A549 (cell line): Measurements from ENCODE around the gene SLC38A3. TPM values are rescaled to one million over a fixed set of nuclear protein-coding genes. Genes with fewer than 3 reads are reported as not detected.

Source experiments
- ATAC-seq, 2 experiments: fragments of 200-7000 bp in 1 of 2; fragments of >200 bp in 1 of 2; cut with Nextera tagmentation in 1 of 2; cut with Tn5 transposase in 1 of 2; 3 replicates each; pipeline versions ENCODE4 v1.8.0 to v1.9.1; 2018 to 2020; ENCODE audit warnings: mild to moderate bottlenecking in 1 of 2, moderate library complexity in 1 of 2
- CTCF ChIA-PET: fragments of 300-600 bp; sonication (Branson Sonifier 250); formaldehyde crosslinking; extraction: SDS; loops from one replicate; lab custom pipeline; 2021; ENCODE audit warnings: antibody characterized with exemption, inconsistent platforms; lab: Yijun Ruan, JAX
- POLR2A ChIA-PET: fragments of 350-600 bp; formaldehyde crosslinking; extraction: SDS; loops from one replicate; lab custom pipeline; 2021; ENCODE audit warnings: antibody characterized with exemption, inconsistent platforms; lab: Yijun Ruan, JAX
- DNase-seq, 2 experiments: peaks; one replicate each; pipeline versions ENCODE4 v3.0.0 to v3.0.0-alpha.2; 2011 to 2016; ENCODE audit warnings: low read depth in 1 of 2, low spot score in 1 of 2
- FAIRE-seq: peaks from 2 replicates; lab custom pipeline; 2011; peaks lifted over from hg19 to GRCh38; lab: Jason Lieb, UNC
- H3K27ac ChIP-seq, 2 experiments: fragments of >200 bp; sonication (Bioruptor Twin); formaldehyde crosslinking; 3 replicates each; pipeline ENCODE4 v1.5.1; 2016 to 2017
- H3K4me1 ChIP-seq: fragments of >200 bp; sonication (Bioruptor Twin); formaldehyde crosslinking; 3 replicates; pipeline ENCODE4 v1.6.1; 2016
- H3K4me2 ChIP-seq: fragments of >200 bp; sonication (Bioruptor Twin); formaldehyde crosslinking; 3 replicates; pipeline ENCODE4 v1.6.1; 2016
- H3K4me3 ChIP-seq: fragments of >200 bp; sonication (Bioruptor Twin); formaldehyde crosslinking; 3 replicates; pipeline ENCODE4 v1.5.1; 2016
- H3K9me3 ChIP-seq: fragments of >200 bp; sonication (Bioruptor Twin); formaldehyde crosslinking; 3 replicates; pipeline ENCODE4 v1.6.1; 2016
- CBX8 ChIP-seq: fragments of 200-600 bp; sonication (generic); IDR thresholded peaks from 2 replicates; pipeline ENCODE4 v1.6.1; 2016
- CHD4 ChIP-seq: fragments of 200-600 bp; sonication (generic); IDR thresholded peaks from 2 replicates; pipeline ENCODE4 v1.6.1; 2016; ENCODE audit warnings: antibody characterized with exemption, mild to moderate bottlenecking, borderline replicate concordance
- EHF ChIP-seq: fragments of 250-450 bp; sonication (Bioruptor Pico); IDR thresholded peaks from 2 replicates; pipeline ENCODE4 v1.5.0; 2020; ENCODE audit warnings: mild to moderate bottlenecking
- ESRRA ChIP-seq: fragments of 150-350 bp; IDR thresholded peaks from 2 replicates; pipeline ENCODE4 v1.6.1; 2014; ENCODE audit warnings: mild to moderate bottlenecking, low read length, borderline replicate concordance
- HOXA7 ChIP-seq: fragments of 250-450 bp; sonication (Bioruptor Pico); IDR thresholded peaks from 2 replicates; pipeline ENCODE4 v1.5.0; 2020; ENCODE audit warnings: mild to moderate bottlenecking, moderate library complexity
- HOXB5 ChIP-seq: fragments of 250-450 bp; sonication (Bioruptor Pico); IDR thresholded peaks from 2 replicates; pipeline ENCODE4 v1.5.0; 2020; ENCODE audit warnings: mild to moderate bottlenecking, moderate library complexity
- JUN ChIP-seq, 2 experiments: fragments of >200 bp; sonication (Bioruptor Twin); formaldehyde crosslinking; IDR thresholded peaks; 2 replicates in 1 of 2; 3 replicates in 1 of 2; pipeline ENCODE4 v1.6.1; 2016 to 2017
- KDM1A ChIP-seq: fragments of 200-600 bp; sonication (generic); IDR thresholded peaks from 2 replicates; pipeline ENCODE4 v1.6.1; 2016; ENCODE audit warnings: low read depth, mild to moderate bottlenecking
- KDM5A ChIP-seq: fragments of 200-600 bp; sonication (generic); IDR thresholded peaks from 2 replicates; pipeline ENCODE4 v1.6.1; 2016; ENCODE audit warnings: antibody characterized with exemption, mild to moderate bottlenecking
- PHF8 ChIP-seq: fragments of 200-600 bp; sonication (generic); IDR thresholded peaks from 2 replicates; pipeline ENCODE4 v1.6.1; 2016; ENCODE audit warnings: low read depth, mild to moderate bottlenecking, antibody characterized with exemption, moderate library complexity, borderline replicate concordance
- POLR2AphosphoS2 ChIP-seq: conservative IDR thresholded peaks from 2 replicates; pipeline ENCODE4 v1.6.1; 2012; ENCODE audit warnings: low read length, improper control_type of control experiment, inconsistent platforms
- RARB ChIP-seq: fragments of 250-450 bp; sonication (Bioruptor Pico); IDR thresholded peaks from 2 replicates; pipeline ENCODE4 v1.8.0; 2021; ENCODE audit warnings: mild to moderate bottlenecking, moderate library complexity
- RNF2 ChIP-seq: fragments of 200-600 bp; sonication (generic); IDR thresholded peaks from 2 replicates; pipeline ENCODE4 v1.6.1; 2016; ENCODE audit warnings: low read depth, mild to moderate bottlenecking, antibody characterized with exemption, moderate library complexity, borderline replicate concordance
- SMC3 ChIP-seq: fragments of >200 bp; sonication (Bioruptor Twin); formaldehyde crosslinking; IDR thresholded peaks from 3 replicates; pipeline ENCODE4 v1.6.1; 2018; ENCODE audit warnings: inconsistent platforms
- SREBF2 ChIP-seq: fragments of 450-650 bp; IDR thresholded peaks from 2 replicates; pipeline ENCODE4 v1.6.1; 2014; ENCODE audit warnings: mild to moderate bottlenecking, moderate library complexity
- TFCP2L1 ChIP-seq: fragments of 250-450 bp; sonication (Bioruptor Pico); IDR thresholded peaks from 2 replicates; pipeline ENCODE4 v1.5.0; 2021; ENCODE audit warnings: mild to moderate bottlenecking
- ZFP36 ChIP-seq: fragments of 450-650 bp; IDR thresholded peaks from 2 replicates; pipeline ENCODE4 v1.6.1; 2014; ENCODE audit warnings: borderline replicate concordance; ENCODE audit not compliant: partially characterized antibody
- ZNF302 ChIP-seq: fragments of 250-450 bp; sonication (Bioruptor Pico); IDR thresholded peaks from 2 replicates; pipeline ENCODE4 v1.9.0; 2021; ENCODE audit warnings: inconsistent platforms, mild to moderate bottlenecking, moderate library complexity
- ZSCAN20 ChIP-seq: fragments of 250-450 bp; sonication (Bioruptor Pico); IDR thresholded peaks from 2 replicates; pipeline ENCODE4 v1.8.0; 2022; ENCODE audit warnings: mild to moderate bottlenecking, moderate library complexity
- WGBS: methylation state at CpG from one replicate; pipeline ENCODE4 v1.1.6; 2017; ENCODE audit errors: missing lambda C conversion rate; 5-methylcytosine and 5-hydroxymethylcytosine counted together
- polyA plus RNA-seq, 4 experiments: library from polyadenylated mRNA; depleted of rRNA in 3 of 4; stranded (reverse); fragments of >200 nt; fragmentation: RNase III in 1 of 4; extraction: RNeasy Plus Mini Kit Qiagen cat#74134 plus additional on column Dnase treatment in 1 of 4; gene quantifications; 2 replicates in 3 of 4; 3 replicates in 1 of 4; pipeline ENCODE4 v1.2.3, GENCODE V29; 2011 to 2017
- TF ChIP-seq, protein P1 (sequence below): fragments of 250-450 bp; sonication (Bioruptor Pico); IDR thresholded peaks from 2 replicates; pipeline ENCODE4 v1.5.0; 2021; ENCODE audit warnings: mild to moderate bottlenecking, moderate library complexity, borderline replicate concordance
- TF ChIP-seq, protein P2 (sequence below): fragments of 150-350 bp; IDR thresholded peaks from 2 replicates; pipeline ENCODE4 v1.6.1; 2014; ENCODE audit warnings: low read depth, mild to moderate bottlenecking, low read length
- TF ChIP-seq, protein P3 (sequence below): fragments of 250-450 bp; sonication (Bioruptor Pico); IDR thresholded peaks from 2 replicates; pipeline ENCODE4 v1.5.0; 2020; ENCODE audit warnings: low read depth, mild to moderate bottlenecking, moderate library complexity

The SLC38A3 gene
- polyA plus RNA-seq, 2 of the 4 experiments (the other 2 are of a cell fraction) = 0.05 TPM; not detected in 1

DNA sequence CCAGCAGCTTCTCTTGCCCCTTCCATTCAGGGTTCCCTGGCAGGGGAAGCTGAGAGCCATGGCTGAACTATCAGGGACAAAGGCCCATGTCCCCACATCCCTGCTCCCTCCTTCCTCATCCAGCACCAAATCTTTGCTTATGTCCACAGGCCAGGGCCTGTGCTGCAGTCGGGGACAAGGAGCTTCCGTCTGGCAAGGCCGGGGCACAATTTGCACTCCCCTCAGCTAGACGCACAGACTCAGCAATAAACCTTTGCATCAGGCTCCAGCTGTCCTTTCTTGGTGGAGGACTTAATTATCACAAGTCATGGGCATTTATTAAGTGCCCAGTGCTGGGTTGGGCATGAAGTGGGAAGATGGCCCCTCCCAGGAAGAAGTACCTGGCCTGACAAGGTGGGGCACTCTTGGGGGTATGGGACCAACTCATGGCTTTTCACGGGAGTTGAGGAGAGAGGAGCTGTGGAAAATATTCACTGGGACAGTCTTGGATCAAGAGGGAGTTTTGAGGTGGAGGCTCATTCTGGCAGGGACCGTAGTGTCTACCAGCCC is 8.7 kb upstream of the SLC38A3 start (continued):
- TF ChIP-seq ZNF302 (CRISPR knock-in tag) (no peak), HOXA7 (CRISPR knock-in tag) (no peak), CBX8 (no peak)

DNA sequence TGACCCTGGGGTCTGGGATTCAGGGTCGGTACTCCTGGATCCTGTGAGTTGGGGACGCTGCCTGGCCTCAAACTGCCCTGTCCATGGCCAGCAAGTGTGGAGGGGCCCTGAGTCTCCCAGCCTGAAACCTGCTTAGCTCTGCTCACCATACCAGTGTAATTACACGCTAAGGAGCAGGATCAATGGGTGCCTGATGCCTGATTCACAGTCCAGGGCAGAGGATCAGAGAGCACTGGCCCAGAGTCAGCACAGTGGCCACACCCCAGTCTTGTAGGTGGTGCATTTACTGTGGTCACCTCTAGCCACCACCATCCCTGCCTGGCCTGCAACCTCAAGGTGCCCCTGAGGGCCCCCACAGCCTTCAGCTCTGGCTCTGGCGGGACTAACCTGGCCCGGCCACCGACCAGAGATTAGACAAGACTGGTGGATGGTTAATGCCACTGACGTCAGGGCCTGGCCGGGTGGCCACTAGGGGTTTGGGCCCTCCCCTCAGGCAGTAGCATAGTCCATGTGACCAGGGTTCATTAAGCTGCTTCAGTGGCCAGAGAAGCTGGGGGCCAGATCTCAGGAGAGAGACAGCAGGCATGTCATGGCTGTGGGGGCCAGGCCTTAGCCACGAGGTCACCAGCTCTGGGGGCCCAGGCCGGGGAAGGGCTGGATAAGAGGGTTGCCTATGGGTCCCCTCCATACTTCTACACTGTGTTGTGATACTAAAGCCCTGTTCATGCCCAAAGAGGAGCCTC is 3.3 kb upstream of the SLC38A3 start:
- no peak overlapping the region for H3K4me3 ChIP-seq
- H3K9me3 ChIP-seq = no peaks in the 10 kb centered on the region
- FAIRE-seq = no peak
- WGBS = 50% methylated on average over 2 of the region's 10 CpGs
- no peak for TF ChIP-seq ZFP36
- TF ChIP-seq HOXB5 = no peak
- TF ChIP-seq, protein P1, sequence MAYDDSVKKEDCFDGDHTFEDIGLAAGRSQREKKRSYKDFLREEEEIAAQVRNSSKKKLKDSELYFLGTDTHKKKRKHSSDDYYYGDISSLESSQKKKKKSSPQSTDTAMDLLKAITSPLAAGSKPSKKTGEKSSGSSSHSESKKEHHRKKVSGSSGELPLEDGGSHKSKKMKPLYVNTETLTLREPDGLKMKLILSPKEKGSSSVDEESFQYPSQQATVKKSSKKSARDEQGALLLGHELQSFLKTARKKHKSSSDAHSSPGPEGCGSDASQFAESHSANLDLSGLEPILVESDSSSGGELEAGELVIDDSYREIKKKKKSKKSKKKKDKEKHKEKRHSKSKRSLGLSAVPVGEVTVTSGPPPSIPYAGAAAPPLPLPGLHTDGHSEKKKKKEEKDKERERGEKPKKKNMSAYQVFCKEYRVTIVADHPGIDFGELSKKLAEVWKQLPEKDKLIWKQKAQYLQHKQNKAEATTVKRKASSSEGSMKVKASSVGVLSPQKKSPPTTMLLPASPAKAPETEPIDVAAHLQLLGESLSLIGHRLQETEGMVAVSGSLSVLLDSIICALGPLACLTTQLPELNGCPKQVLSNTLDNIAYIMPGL = no peak
- TF ChIP-seq TFCP2L1 (CRISPR knock-in tag) = no peak
- TF ChIP-seq KDM5A = no peak
- no peak for TF ChIP-seq RARB
- no peak for TF ChIP-seq PHF8
- no peak for TF ChIP-seq SREBF2
- TF ChIP-seq JUN (IDR thresholded peaks at IDR 0.05) = no peak
- no peak for TF ChIP-seq EHF (CRISPR knock-in tag)
- no peaks in the 10 kb centered on the region; the same call in 2 of the 3 replicates for H3K4me1 ChIP-seq
- no peak overlapping the region for H3K27ac ChIP-seq
- ChIA-PET CTCF (interaction anchor here (0.6 to 4.7 kb wide), 8 partner anchors 9 to 45 kb away, joined by 3 to 46 read pairs (median 4); partner anchors contain the start of gene GNAT1), POLR2A (interaction anchor here (0.6 kb wide), 1 partner anchor 58 kb away, joined by 4 read pairs; no protein-coding TSS in a partner anchor)
- ATAC-seq = peak; percentile 49 to 57; a peak in 5 of 6 replicates
- DNase-seq = no peak
- no peak overlapping the region for H3K4me2 ChIP-seq

DNA sequence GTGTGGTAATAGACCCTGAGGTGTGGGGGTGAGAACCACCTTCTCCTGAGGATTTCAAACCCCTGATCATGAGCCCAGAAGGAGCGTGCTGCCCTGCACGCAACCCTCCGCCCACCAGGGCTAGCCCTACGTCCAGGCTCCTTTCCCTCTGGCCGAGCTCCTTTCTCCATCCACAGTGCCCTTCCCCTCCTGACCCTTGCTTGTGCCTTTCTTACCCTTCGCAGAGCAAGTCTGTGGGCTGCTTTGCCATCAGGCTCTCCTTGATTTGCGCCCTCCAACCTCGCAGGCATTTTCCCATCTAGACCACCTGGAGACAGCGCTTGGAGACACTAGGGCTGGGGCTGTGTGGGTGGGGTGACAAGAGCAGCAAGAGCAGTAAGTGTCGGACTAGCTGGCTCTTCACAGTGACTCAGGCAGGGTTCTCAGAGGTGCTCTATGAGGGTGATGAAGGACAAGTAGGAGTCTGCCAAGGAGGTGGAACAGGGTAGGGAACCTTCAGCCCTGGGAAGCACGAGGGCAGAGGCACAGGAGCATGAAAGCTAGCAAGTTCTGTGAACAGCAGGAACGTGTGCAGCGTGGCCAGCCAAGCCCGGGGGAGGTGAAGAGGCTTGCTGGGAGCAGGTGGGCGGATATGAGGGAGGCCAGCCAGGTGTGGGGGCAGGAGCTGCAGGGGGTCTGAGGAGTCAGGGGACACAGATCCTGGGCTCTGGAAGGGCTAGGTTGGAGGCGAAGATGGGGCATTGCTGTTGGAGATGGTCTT is 2.5 kb upstream of the SLC38A3 start:
- Histone ChIP-seq H3K27ac (no peak overlapping the region), H3K4me3 (no peak overlapping the region), H3K4me2 (no peak overlapping the region), H3K9me3 (no peaks in the 10 kb centered on the region), H3K4me1 (no peaks in the 10 kb centered on the region; the same call in 2 of the 3 replicates)
- DNase-seq (no peak), ATAC-seq (no peak; a peak in 1 of 6 replicates), FAIRE-seq (no peak)
- WGBS = 79% methylated on average over 16 of the region's 16 CpGs
- ChIA-PET CTCF (interaction anchor here (0.6 to 4.7 kb wide), 10 partner anchors 10 to 44 kb away, joined by 3 to 46 read pairs (median 4); partner anchors contain the start of gene GNAT1), POLR2A (no interaction called here)
- TF ChIP-seq POLR2AphosphoS2 (no peak), ZSCAN20 (no peak), CHD4 (no peak), KDM1A (no peak), SMC3 (no peak), KDM5A (no peak), RNF2 (no peak), ESRRA (no peak), TFCP2L1 (CRISPR knock-in tag) (no peak)
- TF ChIP-seq, protein P2, sequence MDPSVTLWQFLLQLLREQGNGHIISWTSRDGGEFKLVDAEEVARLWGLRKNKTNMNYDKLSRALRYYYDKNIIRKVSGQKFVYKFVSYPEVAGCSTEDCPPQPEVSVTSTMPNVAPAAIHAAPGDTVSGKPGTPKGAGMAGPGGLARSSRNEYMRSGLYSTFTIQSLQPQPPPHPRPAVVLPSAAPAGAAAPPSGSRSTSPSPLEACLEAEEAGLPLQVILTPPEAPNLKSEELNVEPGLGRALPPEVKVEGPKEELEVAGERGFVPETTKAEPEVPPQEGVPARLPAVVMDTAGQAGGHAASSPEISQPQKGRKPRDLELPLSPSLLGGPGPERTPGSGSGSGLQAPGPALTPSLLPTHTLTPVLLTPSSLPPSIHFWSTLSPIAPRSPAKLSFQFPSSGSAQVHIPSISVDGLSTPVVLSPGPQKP = no peak
- TF ChIP-seq, protein P3, sequence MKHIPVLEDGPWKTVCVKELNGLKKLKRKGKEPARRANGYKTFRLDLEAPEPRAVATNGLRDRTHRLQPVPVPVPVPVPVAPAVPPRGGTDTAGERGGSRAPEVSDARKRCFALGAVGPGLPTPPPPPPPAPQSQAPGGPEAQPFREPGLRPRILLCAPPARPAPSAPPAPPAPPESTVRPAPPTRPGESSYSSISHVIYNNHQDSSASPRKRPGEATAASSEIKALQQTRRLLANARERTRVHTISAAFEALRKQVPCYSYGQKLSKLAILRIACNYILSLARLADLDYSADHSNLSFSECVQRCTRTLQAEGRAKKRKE = no peak
